Measurements from ENCODE around the gene UNC119B. TPM values are rescaled to one million over a fixed set of nuclear protein-coding genes. Genes with fewer than 3 reads are reported as not detected.

The UNC119B gene
- total RNA-seq, 1 experiment from 2014 or later = 51.5 TPM

DNA sequence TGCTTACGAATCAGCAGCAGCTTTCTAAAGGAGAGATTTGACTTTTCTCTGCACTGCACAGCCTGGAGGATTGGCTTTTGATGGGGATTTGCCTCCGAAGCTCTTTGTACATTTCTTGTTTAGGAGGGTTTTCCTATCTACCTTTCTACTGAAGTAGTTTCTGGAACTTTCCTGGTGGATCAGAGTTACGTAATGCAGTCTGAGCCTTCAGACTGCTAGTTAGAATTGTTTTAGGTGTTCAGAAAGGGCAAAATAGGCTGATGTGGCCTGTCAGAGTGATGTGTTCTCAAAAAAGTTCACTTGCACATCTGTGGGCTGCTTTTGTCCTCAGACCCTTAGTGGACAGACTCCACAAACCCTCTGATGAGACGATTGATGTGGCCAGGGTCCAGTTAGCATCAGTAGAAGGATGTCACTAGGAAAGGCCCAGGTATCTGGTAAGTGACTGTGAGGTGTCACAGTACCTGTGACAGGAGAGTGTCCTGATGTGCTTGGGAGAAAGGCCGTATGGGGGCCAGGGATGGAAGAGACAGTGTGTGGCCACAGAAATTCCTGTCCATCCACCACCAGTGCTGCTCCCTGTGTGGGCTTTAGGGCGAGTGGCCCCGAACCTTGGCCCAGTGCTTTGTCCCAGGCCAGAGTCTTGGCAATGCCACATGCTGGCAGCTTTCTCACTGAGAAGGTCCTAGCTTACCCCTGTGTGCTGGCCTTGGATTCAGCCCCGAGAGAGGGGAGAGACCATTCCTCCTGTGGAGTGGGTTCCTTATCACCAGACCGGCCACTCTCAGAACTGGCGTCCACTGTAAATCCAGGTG, 10.9 kb downstream of the UNC119B start:
- Histone ChIP-seq H3K79me2 (ENCODE audit: insufficient read depth, low read length) (no peaks in the 10 kb centered on the region), H4K20me1 (ENCODE audit: control insufficient read depth, insufficient read depth, insufficient read length) (no peaks in the 10 kb centered on the region), H3K4ac (ENCODE audit: low read depth, low read length) (no peak overlapping the region), H3K14ac (ENCODE audit: insufficient read depth, low read length) (no peak overlapping the region), H2AFZ (ENCODE audit: low read length) (no peak overlapping the region), H3K23me2 (ENCODE audit: insufficient read length, low read depth, low read length, poor library complexity, severe bottlenecking) (peaks cover 5% of the 10 kb centered on the region), H2BK120ac (ENCODE audit: low read depth, low read length, poor library complexity, severe bottlenecking) (no peak overlapping the region), H3K27ac (ENCODE audit: insufficient read length, low read depth, low read length) (no peak overlapping the region), H2AK5ac (ENCODE audit: insufficient read length, low read length) (no peak overlapping the region), H2BK5ac (ENCODE audit: insufficient read length, low read length) (no peak overlapping the region), H3K9me3 (ENCODE audit: control insufficient read depth, low read depth, low read length) (no peaks in the 10 kb centered on the region), H3K23ac (ENCODE audit: insufficient read length, low read depth, low read length) (no peak overlapping the region), H4K8ac (replicated peaks; ENCODE audit: insufficient read length, low read depth, low read length) (no peak overlapping the region), H3K27me3 (ENCODE audit: insufficient read depth, low read length) (no peaks in the 10 kb centered on the region), H3K56ac (ENCODE audit: insufficient read length, low read depth, low read length) (no peak overlapping the region), H2BK20ac (ENCODE audit: low read depth, low read length, poor library complexity, severe bottlenecking) (no peak overlapping the region), H3K18ac (ENCODE audit: insufficient read length, low read depth, low read length) (no peak overlapping the region), H4K91ac (ENCODE audit: insufficient read length, low read depth, low read length) (no peak overlapping the region), H2BK12ac (ENCODE audit: insufficient read length, low read depth, low read length) (no peak overlapping the region), H3T11ph (ENCODE audit: low read length) (no peak overlapping the region), H3K9ac (ENCODE audit: extremely low read depth, insufficient read length, low read length) (no peak overlapping the region), H3K79me1 (ENCODE audit: insufficient read depth, low read depth, low read length, poor library complexity, severe bottlenecking) (no peaks in the 10 kb centered on the region), H3K4me2 (ENCODE audit: insufficient read depth, insufficient read length, low read length) (no peak overlapping the region), H3K4me1 (ENCODE audit: insufficient read depth, low read length) (no peaks in the 10 kb centered on the region), H2BK15ac (ENCODE audit: low read depth, low read length) (no peak overlapping the region), H4K5ac (ENCODE audit: insufficient read length, low read depth, low read length) (no peak overlapping the region)
- no peaks in the 10 kb centered on the region; a peak in 1 of 5 replicates for H3K9me3 Mint-ChIP-seq
- H3K4me1 Mint-ChIP-seq = peaks cover 12 to 14% of the 10 kb centered on the region in 2 experiments
- WGBS (ENCODE audit: extremely low coverage, insufficient read length, low lambda C conversion rate) = no CpG with 5 or more reads among the region's 10 CpGs
- no peak overlapping the region; a peak in 1 of 7 replicates for H3K27ac Mint-ChIP-seq
- peaks cover 4% of the 10 kb centered on the region; the same call in 1 of the 2 replicates for H3K27me3 Mint-ChIP-seq (ENCODE audit: low read depth)
- no peak for DNase-seq
- no peak overlapping the region for H3K4me3 Mint-ChIP-seq
- peaks cover 38 to 79% (median 74%) of the 10 kb centered on the region in 3 experiments for H3K36me3 Mint-ChIP-seq (ENCODE audit: insufficient read depth in 1 of 3, low read depth in 3 of 3)
- TF ChIP-seq, protein P1, sequence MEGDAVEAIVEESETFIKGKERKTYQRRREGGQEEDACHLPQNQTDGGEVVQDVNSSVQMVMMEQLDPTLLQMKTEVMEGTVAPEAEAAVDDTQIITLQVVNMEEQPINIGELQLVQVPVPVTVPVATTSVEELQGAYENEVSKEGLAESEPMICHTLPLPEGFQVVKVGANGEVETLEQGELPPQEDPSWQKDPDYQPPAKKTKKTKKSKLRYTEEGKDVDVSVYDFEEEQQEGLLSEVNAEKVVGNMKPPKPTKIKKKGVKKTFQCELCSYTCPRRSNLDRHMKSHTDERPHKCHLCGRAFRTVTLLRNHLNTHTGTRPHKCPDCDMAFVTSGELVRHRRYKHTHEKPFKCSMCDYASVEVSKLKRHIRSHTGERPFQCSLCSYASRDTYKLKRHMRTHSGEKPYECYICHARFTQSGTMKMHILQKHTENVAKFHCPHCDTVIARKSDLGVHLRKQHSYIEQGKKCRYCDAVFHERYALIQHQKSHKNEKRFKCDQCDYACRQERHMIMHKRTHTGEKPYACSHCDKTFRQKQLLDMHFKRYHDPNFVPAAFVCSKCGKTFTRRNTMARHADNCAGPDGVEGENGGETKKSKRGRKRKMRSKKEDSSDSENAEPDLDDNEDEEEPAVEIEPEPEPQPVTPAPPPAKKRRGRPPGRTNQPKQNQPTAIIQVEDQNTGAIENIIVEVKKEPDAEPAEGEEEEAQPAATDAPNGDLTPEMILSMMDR (conservative IDR thresholded peaks at IDR 0.05) = no peak
